Activated CD8-positive, alpha-beta T cell treated with anti-CD3 and anti-CD28 coated beads for 36 hours (primary cell): ENCODE data around the gene HNRNPM. TPM values are rescaled to one million over a fixed set of nuclear protein-coding genes. Genes with fewer than 3 reads are reported as not detected.
A peak's percentile ranks its signal among the peaks of the same experiment; 100 is the strongest.

ENCODE experiments used
- ATAC-seq: fragments of 200-7000 bp; cut with Tn5 transposase; one replicate; pipeline ENCODE4 v1.10.0; 2021; ENCODE audit warnings: mild to moderate bottlenecking, moderate library complexity
- CTCF ChIA-PET: fragments of 350-600 bp; sonication (Branson Sonifier 250); formaldehyde crosslinking; loops from one replicate; lab custom pipeline; 2021; ENCODE audit warnings: antibody characterized with exemption; lab: Charles Lee
- POLR2A ChIA-PET: fragments of 350-600 bp; sonication (Branson Sonifier 250); formaldehyde crosslinking; loops from one replicate; lab custom pipeline; 2021; ENCODE audit warnings: antibody characterized with exemption; lab: Charles Lee
- DNase-seq: peaks from one replicate; pipeline ENCODE4 v3.0.0-alpha.2; 2020
- H3K27ac Mint-ChIP-seq: one replicate; pipeline ENCODE4 v1.8.0; 2021; ENCODE audit warnings: mild to moderate bottlenecking, mixed read lengths
- H3K27me3 Mint-ChIP-seq: one replicate; pipeline ENCODE4 v1.8.0; 2021; ENCODE audit warnings: mixed read lengths
- H3K36me3 Mint-ChIP-seq: one replicate; pipeline ENCODE4 v1.8.0; 2021; ENCODE audit warnings: low read depth, mixed read lengths
- H3K4me1 Mint-ChIP-seq: one replicate; pipeline ENCODE4 v1.8.0; 2021; ENCODE audit warnings: low read depth, mixed read lengths
- H3K4me3 Mint-ChIP-seq: one replicate; pipeline ENCODE4 v1.8.0; 2021; ENCODE audit warnings: mild to moderate bottlenecking, moderate library complexity, mixed read lengths
- H3K9me3 Mint-ChIP-seq: one replicate; pipeline ENCODE4 v1.8.0; 2021; ENCODE audit warnings: mixed read lengths
- intact Hi-C: fragments of 100-400 bp; cut with micrococcal nuclease; formaldehyde crosslinking; loops from one replicate; pipeline ENCODE4 v1.10.0; 2022
- total RNA-seq, 2 experiments: library from RNA; stranded (reverse); gene quantifications; one replicate each; pipeline ENCODE4 v1.2.3, GENCODE V29; 2021
- TF ChIP-seq, protein P1 (sequence below): fragments of 200-600 bp; IDR thresholded peaks from one replicate; pipeline ENCODE4 v1.8.0; 2022; ENCODE audit warnings: antibody characterized with exemption, mild to moderate bottlenecking

Gene HNRNPM
- total RNA-seq, 2 experiments from 2014 or later = 242 to 254 TPM

GRCh38 chr19:8446061-8446709 is 1.4 kb downstream of the HNRNPM start:
- H3K27me3 Mint-ChIP-seq = no peaks in the 10 kb centered on the region
- peaks cover 41% of the 10 kb centered on the region for H3K4me1 Mint-ChIP-seq
- H3K9me3 Mint-ChIP-seq = no peaks in the 10 kb centered on the region
- DNase-seq (no peak), ATAC-seq (no peak)
- ChIA-PET CTCF (interaction anchor here (1.1 to 4.3 kb wide), 9 partner anchors 11 to 134 kb away, joined by 3 to 28 read pairs (median 3); partner anchors contain the start of gene MARCHF2), POLR2A (interaction anchor here (0.9 to 3.5 kb wide), 8 partner anchors 9 to 67 kb away, joined by 3 to 13 read pairs (median 8); partner anchors contain the start of gene MARCHF2)
- H3K36me3 Mint-ChIP-seq = peaks cover 43% of the 10 kb centered on the region
- TF ChIP-seq, protein P1, sequence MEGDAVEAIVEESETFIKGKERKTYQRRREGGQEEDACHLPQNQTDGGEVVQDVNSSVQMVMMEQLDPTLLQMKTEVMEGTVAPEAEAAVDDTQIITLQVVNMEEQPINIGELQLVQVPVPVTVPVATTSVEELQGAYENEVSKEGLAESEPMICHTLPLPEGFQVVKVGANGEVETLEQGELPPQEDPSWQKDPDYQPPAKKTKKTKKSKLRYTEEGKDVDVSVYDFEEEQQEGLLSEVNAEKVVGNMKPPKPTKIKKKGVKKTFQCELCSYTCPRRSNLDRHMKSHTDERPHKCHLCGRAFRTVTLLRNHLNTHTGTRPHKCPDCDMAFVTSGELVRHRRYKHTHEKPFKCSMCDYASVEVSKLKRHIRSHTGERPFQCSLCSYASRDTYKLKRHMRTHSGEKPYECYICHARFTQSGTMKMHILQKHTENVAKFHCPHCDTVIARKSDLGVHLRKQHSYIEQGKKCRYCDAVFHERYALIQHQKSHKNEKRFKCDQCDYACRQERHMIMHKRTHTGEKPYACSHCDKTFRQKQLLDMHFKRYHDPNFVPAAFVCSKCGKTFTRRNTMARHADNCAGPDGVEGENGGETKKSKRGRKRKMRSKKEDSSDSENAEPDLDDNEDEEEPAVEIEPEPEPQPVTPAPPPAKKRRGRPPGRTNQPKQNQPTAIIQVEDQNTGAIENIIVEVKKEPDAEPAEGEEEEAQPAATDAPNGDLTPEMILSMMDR = no peak
- peak overlapping the region; percentile 95 for H3K4me3 Mint-ChIP-seq
- peak overlapping the region; percentile 90 for H3K27ac Mint-ChIP-seq
- intact Hi-C loops = no loop called here

DNA sequence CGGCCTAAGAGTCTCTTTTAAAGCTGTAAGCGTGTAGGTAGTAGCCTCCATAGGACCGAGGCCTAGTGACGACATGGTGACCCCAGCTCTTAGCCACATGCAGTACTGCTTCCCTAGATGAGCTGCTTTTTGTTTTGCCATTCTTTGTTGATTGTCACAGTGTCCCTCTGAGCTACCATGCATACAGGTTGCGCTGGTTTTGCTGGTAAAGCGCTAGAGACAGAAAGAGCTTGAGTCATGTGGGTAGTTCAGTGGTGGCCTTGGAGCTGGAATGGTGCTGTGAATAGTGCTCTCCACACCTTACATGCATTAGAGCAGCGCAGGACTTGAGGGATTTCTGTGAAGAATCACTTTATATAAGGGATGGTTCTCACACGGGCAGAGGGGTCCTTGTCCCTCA is 5.1 kb downstream of the HNRNPM start:
- TF ChIP-seq, protein P1 = no peak
- Mint-ChIP-seq H3K4me1 (peaks cover 70% of the 10 kb centered on the region), H3K27me3 (no peaks in the 10 kb centered on the region), H3K27ac (peak overlapping the region; percentile 67), H3K36me3 (peaks cover 57% of the 10 kb centered on the region), H3K9me3 (no peaks in the 10 kb centered on the region), H3K4me3 (no peak overlapping the region)
- ATAC-seq (no peak), DNase-seq (no peak)
- intact Hi-C loops = no loop called here
- CTCF ChIA-PET = interaction anchor here (1.5 to 4.3 kb wide), 3 partner anchors 37 to 130 kb away, joined by 3 to 28 read pairs (median 3); partner anchors contain the start of gene MARCHF2
- POLR2A ChIA-PET = interaction anchor here (1.1 to 3.3 kb wide), 2 partner anchors 13 to 138 kb away, joined by 3 to 14 read pairs; no protein-coding TSS in a partner anchor

- Mint-ChIP-seq H3K9me3 (no peaks in the 10 kb centered on the region), H3K4me3 (no peak overlapping the region), H3K36me3 (peaks cover 59% of the 10 kb centered on the region), H3K4me1 (peaks cover 79% of the 10 kb centered on the region), H3K27ac (peak overlapping the region; percentile 48), H3K27me3 (no peaks in the 10 kb centered on the region)
- POLR2A ChIA-PET = interaction anchor here (1.0 to 2.5 kb wide), 6 partner anchors 9 to 125 kb away, joined by 3 to 13 read pairs (median 4); partner anchors contain the start of gene MYO1F
- intact Hi-C loops = no loop called here
- CTCF ChIA-PET = interaction anchor here (1.0 to 1.9 kb wide), 4 partner anchors 29 to 98 kb away, joined by 3 to 8 read pairs (median 4); no protein-coding TSS in a partner anchor
- ATAC-seq = no peak
- DNase-seq = no peak
- TF ChIP-seq, protein P1 = no peak
These were observed 6.6 kb downstream of the HNRNPM start for GRCh38 chr19:8451377-8451776.

GRCh38 chr19:8451885-8452284 is 7.1 kb downstream of the HNRNPM start:
- H3K4me1 Mint-ChIP-seq = peaks cover 79% of the 10 kb centered on the region
- H3K27me3 Mint-ChIP-seq = no peaks in the 10 kb centered on the region
- intact Hi-C loops = no loop called here
- ChIA-PET CTCF (interaction anchor here (1.0 to 1.9 kb wide), 4 partner anchors 28 to 99 kb away, joined by 3 to 8 read pairs (median 4); no protein-coding TSS in a partner anchor), POLR2A (interaction anchor here (1.0 to 2.5 kb wide), 7 partner anchors 8 to 125 kb away, joined by 3 to 13 read pairs (median 4); partner anchors contain the start of genes HNRNPM and MYO1F)
- peaks cover 59% of the 10 kb centered on the region for H3K36me3 Mint-ChIP-seq
- peak overlapping the region; percentile 48 for H3K27ac Mint-ChIP-seq
- no peaks in the 10 kb centered on the region for H3K9me3 Mint-ChIP-seq
- peak; percentile 53 for ATAC-seq
- TF ChIP-seq, protein P1 = no peak
- H3K4me3 Mint-ChIP-seq = no peak overlapping the region
- no peak for DNase-seq
